Lower leg skin (tissue), 4 donors: Measurements from ENCODE around the gene TEX13C. TPM values are rescaled to one million over a fixed set of nuclear protein-coding genes. Genes with fewer than 3 reads are reported as not detected.

Source experiments
- DNase-seq, 2 donors: peaks; one replicate each; pipeline ENCODE4 v3.0.0-alpha.2; 2019; ENCODE audit warnings: low spot score in 2 of 2
- H3K4me3 ChIP-seq: fragments of 200-600 bp; sonication (generic); 2 replicates; pipeline ENCODE4 v1.5.1; 2017; ENCODE audit warnings: mild to moderate bottlenecking, low read depth; ENCODE audit not compliant: poor library complexity, severe bottlenecking
- POLR2A ChIP-seq, 2 donors: fragments of 450-650 bp; IDR thresholded peaks; one replicate each; pipeline ENCODE4 v1.6.1; 2016 to 2017; ENCODE audit warnings: antibody characterized with exemption in 2 of 2, mild to moderate bottlenecking in 1 of 2, moderate library complexity in 1 of 2
- WGBS, 2 donors: methylation state at CpG; one replicate each; pipeline ENCODE4 v1.1.5; 2018; 5-methylcytosine and 5-hydroxymethylcytosine counted together
- intact Hi-C: fragments of 100-400 bp; cut with DNase I; formaldehyde crosslinking; loops from one replicate; pipeline ENCODE4 v1.15.0; 2023; ENCODE audit warnings: low total_unique reads
- total RNA-seq, 4 donors: library from RNA; depleted of rRNA; stranded (reverse); fragments of >200 nt; gene quantifications; one replicate each; pipeline ENCODE4 v1.1.0, GENCODE V29; 2016
- TF ChIP-seq, protein P1 (sequence below), 3 donors: fragments of 450-650 bp; IDR thresholded peaks; one replicate each; pipeline ENCODE4 v1.5.1; 2016; ENCODE audit warnings: antibody characterized with exemption in 3 of 3, mild to moderate bottlenecking in 3 of 3, moderate library complexity in 2 of 3

TEX13C gene
- total RNA-seq, 4 donors from 2014 or later, result not detected

DNA sequence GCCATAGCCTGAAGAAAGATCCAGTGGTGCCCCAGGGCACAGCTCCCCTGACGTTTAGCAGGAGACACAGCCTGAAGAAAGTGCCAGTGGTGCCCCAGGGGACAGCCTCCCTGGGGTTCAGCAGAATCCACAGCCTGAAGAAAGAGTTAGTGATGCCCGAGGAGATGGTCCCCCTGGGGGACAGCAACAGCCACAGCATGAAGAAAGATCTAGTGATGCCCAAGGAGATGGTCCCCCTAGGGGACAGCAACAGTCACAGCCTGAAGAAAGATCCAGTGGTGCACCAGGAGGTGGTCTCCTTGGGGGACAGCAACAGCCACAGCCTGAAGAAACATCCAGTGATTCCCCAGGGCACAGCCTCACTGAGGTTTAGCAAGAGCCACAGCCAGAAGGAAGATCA lies 2.8 kb downstream of the TEX13C start:
- TF ChIP-seq, protein P1, sequence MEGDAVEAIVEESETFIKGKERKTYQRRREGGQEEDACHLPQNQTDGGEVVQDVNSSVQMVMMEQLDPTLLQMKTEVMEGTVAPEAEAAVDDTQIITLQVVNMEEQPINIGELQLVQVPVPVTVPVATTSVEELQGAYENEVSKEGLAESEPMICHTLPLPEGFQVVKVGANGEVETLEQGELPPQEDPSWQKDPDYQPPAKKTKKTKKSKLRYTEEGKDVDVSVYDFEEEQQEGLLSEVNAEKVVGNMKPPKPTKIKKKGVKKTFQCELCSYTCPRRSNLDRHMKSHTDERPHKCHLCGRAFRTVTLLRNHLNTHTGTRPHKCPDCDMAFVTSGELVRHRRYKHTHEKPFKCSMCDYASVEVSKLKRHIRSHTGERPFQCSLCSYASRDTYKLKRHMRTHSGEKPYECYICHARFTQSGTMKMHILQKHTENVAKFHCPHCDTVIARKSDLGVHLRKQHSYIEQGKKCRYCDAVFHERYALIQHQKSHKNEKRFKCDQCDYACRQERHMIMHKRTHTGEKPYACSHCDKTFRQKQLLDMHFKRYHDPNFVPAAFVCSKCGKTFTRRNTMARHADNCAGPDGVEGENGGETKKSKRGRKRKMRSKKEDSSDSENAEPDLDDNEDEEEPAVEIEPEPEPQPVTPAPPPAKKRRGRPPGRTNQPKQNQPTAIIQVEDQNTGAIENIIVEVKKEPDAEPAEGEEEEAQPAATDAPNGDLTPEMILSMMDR (IDR thresholded peaks at IDR 0.05), result no peak
- no peak for TF ChIP-seq POLR2A (IDR thresholded peaks at IDR 0.05)
- intact Hi-C loops, result no loop called here
- WGBS, 2 donors, result 33 to 88% methylated on average over 1 to 2 of the region's 2 CpGs

DNA sequence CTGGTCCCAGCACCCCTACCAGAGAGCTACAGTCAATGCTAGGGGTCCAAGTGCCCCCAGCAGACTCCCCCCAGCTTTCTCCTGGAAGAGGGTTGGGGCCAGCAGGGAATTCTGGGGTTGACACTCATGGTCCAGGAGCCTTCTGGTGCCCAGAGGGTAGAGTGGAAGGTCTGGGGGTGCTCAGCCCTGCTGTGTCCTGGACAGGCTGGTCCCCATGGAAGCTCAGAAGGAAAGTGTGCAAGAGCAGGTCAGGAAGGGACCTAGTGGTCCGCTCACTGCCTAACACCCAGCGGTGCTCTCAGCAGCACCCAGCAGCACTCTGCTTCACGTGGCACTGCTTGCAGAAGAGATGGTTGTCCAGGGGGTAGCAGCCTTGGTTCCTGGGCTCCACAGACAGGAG lies 6.9 kb downstream of the TEX13C start:
- WGBS, 2 donors, result 78 to 83% methylated on average over 2 to 3 of the region's 3 CpGs
- intact Hi-C loops, result no loop called here
- H3K4me3 ChIP-seq, result no peak overlapping the region
- no peak for DNase-seq
- TF ChIP-seq POLR2A (IDR thresholded peaks at IDR 0.05), result no peak
- TF ChIP-seq, protein P1 (IDR thresholded peaks at IDR 0.05), result no peak

More for the DNA sequence above, 2.8 kb downstream of the TEX13C start:
- H3K4me3 ChIP-seq, result no peak overlapping the region
- no peak for DNase-seq

DNA sequence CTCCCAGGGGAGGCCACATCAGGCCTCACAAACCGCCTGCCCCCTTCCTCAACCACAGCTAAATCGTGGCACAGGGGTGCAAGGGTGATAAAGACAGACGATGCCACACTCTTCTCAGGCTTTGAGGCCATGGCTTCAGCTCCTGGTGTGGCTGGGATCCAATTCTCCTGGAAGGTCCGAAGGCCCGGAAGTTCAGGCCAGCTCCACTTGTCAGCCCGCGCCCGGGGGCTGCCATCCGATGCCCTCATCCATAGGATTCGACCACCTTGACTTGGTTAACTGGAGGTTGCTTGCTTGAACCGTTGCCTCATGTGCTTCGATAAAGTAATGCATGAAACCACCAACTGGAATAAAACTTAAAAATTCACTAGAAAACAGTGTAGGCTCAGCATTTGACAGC lies 8.2 kb downstream of the TEX13C start:
- H3K4me3 ChIP-seq, result no peak overlapping the region
- WGBS, 2 donors, result 81 to 84% methylated on average over 12 of the region's 12 CpGs
- intact Hi-C loops, result no loop called here
- DNase-seq, result no peak
- TF ChIP-seq POLR2A (IDR thresholded peaks at IDR 0.05), result no peak
- TF ChIP-seq, protein P1 (IDR thresholded peaks at IDR 0.05), result no peak

DNA sequence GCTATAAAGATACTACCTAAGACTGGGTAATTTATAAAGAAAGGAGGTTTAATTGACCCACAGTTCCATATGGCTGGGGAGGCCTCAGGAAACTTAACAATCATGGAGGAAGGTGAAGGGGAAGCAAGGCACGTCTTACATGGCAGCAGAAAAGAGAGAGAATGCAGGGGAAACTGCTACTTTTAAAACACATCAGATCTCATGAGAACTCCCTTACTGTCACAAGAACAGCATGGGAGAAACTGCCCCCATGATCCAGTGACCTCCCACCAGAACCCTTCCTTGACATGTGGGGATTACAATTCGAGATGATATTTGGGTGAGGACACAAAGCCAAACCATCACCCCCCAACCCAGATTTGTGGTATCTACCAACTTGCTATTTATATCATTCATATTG lies 13.9 kb downstream of the TEX13C start:
- no peak overlapping the region for H3K4me3 ChIP-seq
- intact Hi-C loops, result no loop called here
- TF ChIP-seq, protein P1 (IDR thresholded peaks at IDR 0.05), result no peak
- TF ChIP-seq POLR2A (IDR thresholded peaks at IDR 0.05), result no peak
- WGBS, 2 donors, result 51 to 58% methylated on average over 2 of the region's 2 CpGs
- no peak for DNase-seq

DNA sequence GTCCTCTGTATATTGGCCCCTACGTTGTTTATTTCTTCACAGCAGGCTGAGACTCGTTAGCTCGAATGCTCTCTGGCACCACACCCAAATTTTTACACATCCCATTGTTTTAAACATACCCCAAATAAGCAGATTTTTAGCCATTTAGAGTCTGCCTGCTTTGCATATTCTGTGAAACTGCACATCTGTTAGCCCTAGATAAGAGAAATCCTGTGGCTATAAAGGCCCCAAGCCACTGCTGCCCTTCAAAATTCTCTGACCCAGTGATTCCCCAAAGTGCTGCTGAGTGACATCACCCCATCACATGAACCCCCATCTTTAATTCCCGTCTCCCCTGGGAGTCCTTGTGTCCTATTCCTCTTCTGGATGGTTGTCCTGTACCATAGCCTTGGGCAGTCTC lies 20.8 kb downstream of the TEX13C start:
- intact Hi-C loops, result no loop called here
- WGBS, 2 donors, result 27 to 37% methylated on average over 4 of the region's 4 CpGs
- no peak for DNase-seq
- H3K4me3 ChIP-seq, result no peak overlapping the region
- TF ChIP-seq POLR2A (IDR thresholded peaks at IDR 0.05), result no peak
- TF ChIP-seq, protein P1 (IDR thresholded peaks at IDR 0.05), result no peak

DNA sequence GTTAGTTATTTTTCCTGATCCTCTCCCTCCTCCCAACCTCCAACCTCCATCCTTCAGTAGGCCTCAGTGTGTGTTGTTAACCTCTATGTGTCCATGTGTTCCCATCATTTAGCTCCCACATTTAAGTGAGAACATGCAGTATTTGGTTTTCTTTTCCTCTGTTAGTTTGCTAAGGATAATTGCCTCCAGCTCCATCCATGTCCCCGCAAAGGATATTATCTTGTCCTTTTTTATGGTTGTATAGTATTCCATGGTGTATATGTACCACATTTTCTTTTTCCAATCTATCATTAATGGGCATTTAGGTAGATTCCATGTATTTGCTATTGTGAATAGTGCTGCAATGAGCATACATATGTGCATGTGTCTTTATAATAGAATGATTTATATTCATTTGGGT lies 54.5 kb downstream of the TEX13C start:
- TF ChIP-seq, protein P1 (IDR thresholded peaks at IDR 0.05), result no peak
- TF ChIP-seq POLR2A (IDR thresholded peaks at IDR 0.05), result no peak
- intact Hi-C loops, result no loop called here
- 0 to 97% methylated on average over 1 of the region's 1 CpG for WGBS, 2 donors
- no peak overlapping the region for H3K4me3 ChIP-seq
- DNase-seq, result no peak
